Activated CD8-positive, alpha-beta memory T cell treated with anti-CD3 and anti-CD28 coated beads for 36 hours (primary cell): Measurements from ENCODE around the gene RPS6KB1. TPM values are rescaled to one million over a fixed set of nuclear protein-coding genes. Genes with fewer than 3 reads are reported as not detected.
"Not testable (repeated sequence)": the region's sequence is repeated elsewhere in the genome, so short reads cannot be mapped to it uniquely, and the experiment has no call there.

Source experiments
- CTCF ChIA-PET: fragments of 350-600 bp; sonication (Branson Sonifier 250); formaldehyde crosslinking; loops from one replicate; lab custom pipeline; 2021; ENCODE audit warnings: antibody characterized with exemption; lab: Charles Lee
- POLR2A ChIA-PET: fragments of 350-600 bp; sonication (Branson Sonifier 250); formaldehyde crosslinking; loops from one replicate; lab custom pipeline; 2021; ENCODE audit warnings: antibody characterized with exemption; lab: Charles Lee
- total RNA-seq, 2 experiments: library from RNA; stranded (reverse); gene quantifications; one replicate each; pipeline ENCODE4 v1.2.3, GENCODE V29; 2021

Gene RPS6KB1
- total RNA-seq, 2 experiments from 2014 or later = 50.2 to 53.8 TPM

GRCh38 chr17:59971771-59972170 lies 78.8 kb downstream of the RPS6KB1 start:
- CTCF ChIA-PET, POLR2A ChIA-PET: not testable (repeated sequence)

GRCh38 chr17:59972778-59973177 lies 79.9 kb downstream of the RPS6KB1 start:
- ChIA-PET POLR2A (no interaction called here), CTCF (interaction anchor here (0.6 kb wide), 1 partner anchor 73 kb away, joined by 3 read pairs; no protein-coding TSS in a partner anchor)

GRCh38 chr17:59973483-59973882 lies 80.6 kb downstream of the RPS6KB1 start:
- CTCF ChIA-PET = interaction anchor here (0.6 kb wide), 1 partner anchor 74 kb away, joined by 3 read pairs; no protein-coding TSS in a partner anchor
- POLR2A ChIA-PET = not testable (repeated sequence)

- POLR2A ChIA-PET = interaction anchor here (0.6 kb wide), 1 partner anchor 91 kb away, joined by 6 read pairs; no protein-coding TSS in a partner anchor
- CTCF ChIA-PET = not testable (repeated sequence)
These were observed 82.2 kb downstream of the RPS6KB1 start for GRCh38 chr17:59975166-59975565.

- POLR2A ChIA-PET, CTCF ChIA-PET: not testable (repeated sequence)
These were observed 103.7 kb downstream of the RPS6KB1 start for GRCh38 chr17:59996608-59997007.

Other genes starting within 250 kb of the RPS6KB1 start
- gene PTRH2, start 185.7 kb upstream of the RPS6KB1 start, total RNA-seq = 10 to 100 TPM; 45.3 to 48.9 TPM
- 100 to 1,000 TPM; 228 to 231 TPM for gene VMP1, start 185.5 kb upstream of the RPS6KB1 start, total RNA-seq
- gene TUBD1, start 178 bp upstream of the RPS6KB1 start, total RNA-seq = 1 to 10 TPM; 7.9 to 8.3 TPM
- 10 to 100 TPM; 20.5 to 22.3 TPM for gene RNFT1, start 71.6 kb downstream of the RPS6KB1 start, total RNA-seq
- gene HEATR6, start 185.8 kb downstream of the RPS6KB1 start, total RNA-seq = 10 to 100 TPM; 25.5 to 26.6 TPM